OCI-LY1 (cell line): ENCODE results near the gene OGT.
"Not testable (repeated sequence)": the region's sequence is repeated elsewhere in the genome, so short reads cannot be mapped to it uniquely, and the experiment has no call there.

Experiments
- H2AFZ ChIP-seq: fragments of 200-600 bp; sonication (generic), shearing (Covaris generic); 2 replicates; pipeline ENCODE4 v1.6.0; 2014; ENCODE audit warnings: antibody characterized with exemption, mild to moderate bottlenecking, low read length
- H3F3A ChIP-seq: fragments of 200-600 bp; sonication (generic), shearing (Covaris generic); 2 replicates; pipeline ENCODE4 v1.6.0; 2014; ENCODE audit warnings: mild to moderate bottlenecking, antibody characterized with exemption, low read length, moderate library complexity; ENCODE audit not compliant: insufficient read depth
- H3K27ac ChIP-seq: fragments of 200-600 bp; sonication (generic); 2 replicates; pipeline ENCODE4 v1.5.1; 2014; ENCODE audit warnings: low read length, mixed run types, mild to moderate bottlenecking, low read depth; ENCODE audit not compliant: poor library complexity, severe bottlenecking
- H3K27me3 ChIP-seq: fragments of 200-600 bp; sonication (generic); 2 replicates; pipeline ENCODE4 v1.6.0; 2014; ENCODE audit warnings: antibody characterized with exemption, mild to moderate bottlenecking, low read length, moderate library complexity; ENCODE audit not compliant: insufficient read depth
- H3K36me3 ChIP-seq: fragments of 200-600 bp; sonication (generic); 2 replicates; pipeline ENCODE4 v1.6.1; 2014; ENCODE audit warnings: mild to moderate bottlenecking, antibody characterized with exemption, low read length, moderate library complexity, mixed read lengths; ENCODE audit not compliant: insufficient read depth
- H3K4me1 ChIP-seq: fragments of 200-600 bp; sonication (generic); 2 replicates; pipeline ENCODE4 v1.5.1; 2014; ENCODE audit warnings: mild to moderate bottlenecking, low read length, moderate library complexity; ENCODE audit not compliant: insufficient read depth, severe bottlenecking
- H3K4me2 ChIP-seq: fragments of 200-600 bp; sonication (generic), shearing (Covaris generic); 2 replicates; pipeline ENCODE4 v1.6.1; 2014; ENCODE audit warnings: low read length
- H3K4me3 ChIP-seq: fragments of 200-600 bp; sonication (generic); 2 replicates; pipeline ENCODE4 v1.5.1; 2014; ENCODE audit warnings: low read length, low read depth, mild to moderate bottlenecking, mixed read lengths; ENCODE audit not compliant: poor library complexity, severe bottlenecking
- H3K79me2 ChIP-seq: fragments of 200-600 bp; shearing (Covaris generic); 2 replicates; pipeline ENCODE4 v1.6.1; 2016; ENCODE audit warnings: mixed run types, low read length, mixed read lengths; ENCODE audit not compliant: insufficient read depth
- H3K9ac ChIP-seq: fragments of 200-600 bp; sonication (generic), shearing (Covaris generic); 2 replicates; pipeline ENCODE4 v1.6.1; 2014; ENCODE audit warnings: mild to moderate bottlenecking, low read length, mixed read lengths
- H3K9me2 ChIP-seq: fragments of 200-600 bp; sonication (generic), shearing (Covaris generic); 2 replicates; pipeline ENCODE4 v1.6.1; 2014; ENCODE audit warnings: low read depth, mild to moderate bottlenecking, low read length, mixed read lengths
- H3K9me3 ChIP-seq: fragments of 200-600 bp; shearing (Covaris generic); 2 replicates; pipeline ENCODE4 v1.6.1; 2014; ENCODE audit warnings: low read length, mixed read lengths
- H4K20me1 ChIP-seq: fragments of 200-600 bp; sonication (generic), shearing (Covaris generic); 2 replicates; pipeline ENCODE4 v1.6.0; 2016; ENCODE audit warnings: mild to moderate bottlenecking, low read length; ENCODE audit not compliant: insufficient read depth
- CTCF ChIP-seq: fragments of 200-600 bp; sonication (generic), shearing (Covaris generic); IDR thresholded peaks from 2 replicates; pipeline ENCODE4 v1.5.1; 2017; ENCODE audit warnings: mild to moderate bottlenecking, antibody characterized with exemption, low read length, moderate library complexity, mixed read lengths
- EZH2 ChIP-seq: fragments of 200-600 bp; sonication (generic), shearing (Covaris generic); IDR thresholded peaks from 2 replicates; pipeline ENCODE4 v1.8.0; 2017; ENCODE audit warnings: borderline replicate concordance, mixed run types, mild to moderate bottlenecking, antibody characterized with exemption, low read length, moderate library complexity, mixed read lengths

OGT gene

GRCh38 chrX:71550578-71550977 lies 17.7 kb downstream of the OGT start:
- Histone ChIP-seq H3K79me2 (no peaks in the 10 kb centered on the region), H3K27me3 (no peaks in the 10 kb centered on the region), H3K9ac (no peak overlapping the region), H3K9me2 (no peaks in the 10 kb centered on the region), H3K9me3 (no peaks in the 10 kb centered on the region), H3K27ac (no peak overlapping the region), H3K4me3 (no peak overlapping the region), H2AFZ (no peak overlapping the region), H3K4me1 (no peaks in the 10 kb centered on the region), H3K36me3 (peaks cover 68% of the 10 kb centered on the region), H3F3A (no peaks in the 10 kb centered on the region), H4K20me1 (no peaks in the 10 kb centered on the region), H3K4me2 (no peak overlapping the region)
- TF ChIP-seq EZH2 (no peak), CTCF (no peak)

GRCh38 chrX:71556036-71556435 lies 23.1 kb downstream of the OGT start:
- no peaks in the 10 kb centered on the region for H4K20me1 ChIP-seq
- H3K9me3 ChIP-seq, result no peaks in the 10 kb centered on the region
- no peaks in the 10 kb centered on the region for H3K4me1 ChIP-seq
- H3K4me2 ChIP-seq, result no peak overlapping the region
- no peak overlapping the region for H3K4me3 ChIP-seq
- no peak overlapping the region for H2AFZ ChIP-seq
- H3K36me3 ChIP-seq, result peaks cover 72% of the 10 kb centered on the region
- no peaks in the 10 kb centered on the region for H3F3A ChIP-seq
- no peaks in the 10 kb centered on the region for H3K9me2 ChIP-seq
- H3K9ac ChIP-seq, result no peak overlapping the region
- no peaks in the 10 kb centered on the region for H3K27me3 ChIP-seq
- no peak overlapping the region for H3K27ac ChIP-seq
- TF ChIP-seq CTCF, result no peak
- no peak for TF ChIP-seq EZH2
- H3K79me2 ChIP-seq, result no peaks in the 10 kb centered on the region

GRCh38 chrX:71558920-71559319 lies 26.0 kb downstream of the OGT start:
- H3K4me2 ChIP-seq, result no peak overlapping the region
- H3F3A ChIP-seq, result no peaks in the 10 kb centered on the region
- H2AFZ ChIP-seq, result no peak overlapping the region
- H3K27me3 ChIP-seq, result no peaks in the 10 kb centered on the region
- TF ChIP-seq CTCF (no peak), EZH2 (no peak)
- peaks cover 94% of the 10 kb centered on the region for H3K36me3 ChIP-seq
- H4K20me1 ChIP-seq, result no peaks in the 10 kb centered on the region
- no peak overlapping the region for H3K9ac ChIP-seq
- H3K9me3 ChIP-seq, result no peaks in the 10 kb centered on the region
- H3K4me1 ChIP-seq, result no peaks in the 10 kb centered on the region
- H3K4me3 ChIP-seq, result no peak overlapping the region
- H3K27ac ChIP-seq, result no peak overlapping the region
- no peaks in the 10 kb centered on the region for H3K9me2 ChIP-seq
- no peaks in the 10 kb centered on the region for H3K79me2 ChIP-seq

GRCh38 chrX:71559773-71560172 lies 26.9 kb downstream of the OGT start:
- not testable (repeated sequence) for H3K9me3 ChIP-seq, H2AFZ ChIP-seq, H3K27me3 ChIP-seq, H3K79me2 ChIP-seq, H3K27ac ChIP-seq, H3K9me2 ChIP-seq, H3K9ac ChIP-seq, H3K4me1 ChIP-seq, H3K4me3 ChIP-seq, H4K20me1 ChIP-seq, H3F3A ChIP-seq, H3K4me2 ChIP-seq
- H3K36me3 ChIP-seq, result peaks cover 94% of the 10 kb centered on the region
